GM23338 (cell line): ENCODE data around the gene CEND1. TPM values are rescaled to one million over a fixed set of nuclear protein-coding genes. Genes with fewer than 3 reads are reported as not detected.
A peak's percentile ranks its signal among the peaks of the same experiment; 100 is the strongest.

Experiments used
- ATAC-seq: fragments of 200-7000 bp; cut with Tn5 transposase; 3 replicates; pipeline ENCODE4 v1.9.1; 2020
- DNase-seq: peaks from one replicate; pipeline ENCODE4 v3.0.0-alpha.2; 2015; ENCODE audit warnings: low spot score
- H2AFZ ChIP-seq: fragments of 200-600 bp; sonication (generic); 2 replicates; pipeline ENCODE4 v1.8.0; 2016; ENCODE audit warnings: antibody characterized with exemption, mild to moderate bottlenecking, moderate library complexity
- H3F3A ChIP-seq: fragments of 200-600 bp; sonication (generic); replicated peaks from 2 replicates; pipeline ENCODE4 v1.8.0; 2017; ENCODE audit warnings: antibody characterized with exemption, mixed run types, low read depth
- H3K27ac ChIP-seq: fragments of 200-600 bp; sonication (generic); 2 replicates; pipeline ENCODE4 v1.6.1; 2016; ENCODE audit warnings: low read depth
- H3K27me3 ChIP-seq: fragments of 200-600 bp; sonication (generic); 2 replicates; pipeline ENCODE4 v1.8.0; 2016; ENCODE audit warnings: mild to moderate bottlenecking, mixed run types, moderate library complexity; ENCODE audit not compliant: insufficient read depth
- H3K36me3 ChIP-seq: fragments of 200-600 bp; sonication (generic); 2 replicates; pipeline ENCODE4 v1.8.0; 2016; ENCODE audit warnings: mild to moderate bottlenecking; ENCODE audit not compliant: insufficient read depth
- H3K4me1 ChIP-seq: fragments of 200-600 bp; sonication (generic); 2 replicates; pipeline ENCODE4 v1.8.0; 2016; ENCODE audit warnings: mild to moderate bottlenecking, moderate library complexity; ENCODE audit not compliant: insufficient read depth
- H3K4me2 ChIP-seq: fragments of 200-600 bp; sonication (generic); 2 replicates; pipeline ENCODE4 v1.7.1; 2017; ENCODE audit warnings: mixed run types
- H3K4me3 ChIP-seq: fragments of 200-600 bp; sonication (generic); 2 replicates; pipeline ENCODE4 v1.6.1; 2016; ENCODE audit warnings: mixed run types
- H3K79me2 ChIP-seq: fragments of 200-600 bp; sonication (generic); replicated peaks from 2 replicates; pipeline ENCODE4 v1.8.0; 2017; ENCODE audit warnings: mild to moderate bottlenecking; ENCODE audit not compliant: insufficient read depth
- H3K9me2 ChIP-seq: fragments of 200-600 bp; sonication (generic); 2 replicates; pipeline ENCODE4 v1.8.0; 2017; ENCODE audit not compliant: insufficient read depth
- H4K20me1 ChIP-seq: fragments of 200-600 bp; sonication (generic); replicated peaks from 2 replicates; pipeline ENCODE4 v1.8.0; 2017; ENCODE audit warnings: mild to moderate bottlenecking; ENCODE audit not compliant: insufficient read depth
- H3K27ac Mint-ChIP-seq: 2 replicates; pipeline ENCODE4 v1.8.0; 2020; ENCODE audit warnings: inconsistent platforms, mild to moderate bottlenecking, moderate library complexity, mixed read lengths
- H3K27me3 Mint-ChIP-seq: 3 replicates; pipeline ENCODE4 v1.8.0; 2022; ENCODE audit warnings: low read depth, mild to moderate bottlenecking, moderate library complexity, mixed read lengths, inconsistent platforms; ENCODE audit not compliant: insufficient read depth, poor library complexity
- H3K36me3 Mint-ChIP-seq: 3 replicates; pipeline ENCODE4 v1.8.0; 2021; ENCODE audit warnings: low read depth, mild to moderate bottlenecking, inconsistent platforms, moderate library complexity, mixed read lengths
- H3K4me1 Mint-ChIP-seq: 3 replicates; pipeline ENCODE4 v1.8.0; 2020; ENCODE audit warnings: mild to moderate bottlenecking, inconsistent platforms, mixed read lengths
- H3K4me3 Mint-ChIP-seq: 3 replicates; pipeline ENCODE4 v1.8.0; 2021; ENCODE audit warnings: moderate library complexity, mild to moderate bottlenecking, inconsistent platforms, mixed read lengths
- H3K9me3 Mint-ChIP-seq: 3 replicates; pipeline ENCODE4 v1.8.0; 2020; ENCODE audit warnings: moderate library complexity, mild to moderate bottlenecking, inconsistent platforms, mixed read lengths
- CREB1 ChIP-seq: fragments of 250-450 bp; sonication (Bioruptor Pico); IDR thresholded peaks from 2 replicates; pipeline ENCODE4 v1.5.0; 2020; ENCODE audit warnings: low read depth, mild to moderate bottlenecking, moderate library complexity
- EZH2 ChIP-seq: fragments of 200-600 bp; sonication (generic); IDR thresholded peaks from one replicate; pipeline ENCODE4 v1.8.0; 2017; ENCODE audit warnings: antibody characterized with exemption, mild to moderate bottlenecking, low read depth; ENCODE audit not compliant: unreplicated experiment
- EZH2phosphoT487 ChIP-seq: fragments of 200-600 bp; sonication (generic); IDR thresholded peaks from one replicate; pipeline ENCODE4 v1.8.1; 2018; ENCODE audit warnings: antibody characterized with exemption; ENCODE audit not compliant: unreplicated experiment
- JUNB ChIP-seq: IDR thresholded peaks from one replicate; pipeline ENCODE4 v1.6.1; 2016; ENCODE audit warnings: antibody characterized with exemption; ENCODE audit not compliant: unreplicated experiment
- NANOG ChIP-seq: IDR thresholded peaks from 2 replicates; pipeline ENCODE4 v1.6.1; 2016; ENCODE audit warnings: antibody characterized with exemption, borderline replicate concordance
- ZNF114 ChIP-seq: fragments of 250-450 bp; sonication (Bioruptor Pico); IDR thresholded peaks from 2 replicates; pipeline ENCODE4 v1.5.0; 2020; ENCODE audit warnings: mild to moderate bottlenecking, moderate library complexity
- ZNF331 ChIP-seq: fragments of 250-450 bp; sonication (Bioruptor Pico); IDR thresholded peaks from 2 replicates; pipeline ENCODE4 v1.5.0; 2020; ENCODE audit warnings: low read depth, mild to moderate bottlenecking, moderate library complexity
- polyA plus RNA-seq: library from polyadenylated mRNA; unstranded; fragments of >200 nt; fragmentation: Nextera tagmentation; extraction: Ambion mirVana; gene quantifications from 2 replicates; pipeline ENCODE4 v1.2.1, GENCODE V29; 2016
- total RNA-seq: library from RNA; depleted of rRNA; stranded (reverse); fragments of >200 nt; shearing (Covaris generic); gene quantifications from 2 replicates; pipeline ENCODE4 v1.2.3, GENCODE V29; 2014
- TF ChIP-seq, protein P1 (sequence below), 2 experiments: fragments of 200-600 bp in 1 of 2; sonication (generic) in 1 of 2; conservative IDR thresholded peaks; 2 replicates each; pipeline versions ENCODE4 v1.5.1 to v1.6.1; 2016 to 2017; ENCODE audit warnings: antibody characterized with exemption in 2 of 2, low read depth in 2 of 2, mild to moderate bottlenecking in 2 of 2, moderate library complexity in 1 of 2
- TF ChIP-seq, protein P2 (sequence below): IDR thresholded peaks from one replicate; pipeline ENCODE4 v1.6.1; 2018; ENCODE audit warnings: antibody characterized with exemption; ENCODE audit not compliant: unreplicated experiment

The CEND1 gene
- total and polyA plus RNA-seq, 2 experiments from 2014 or later, result 4.8 to 5.5 TPM

DNA sequence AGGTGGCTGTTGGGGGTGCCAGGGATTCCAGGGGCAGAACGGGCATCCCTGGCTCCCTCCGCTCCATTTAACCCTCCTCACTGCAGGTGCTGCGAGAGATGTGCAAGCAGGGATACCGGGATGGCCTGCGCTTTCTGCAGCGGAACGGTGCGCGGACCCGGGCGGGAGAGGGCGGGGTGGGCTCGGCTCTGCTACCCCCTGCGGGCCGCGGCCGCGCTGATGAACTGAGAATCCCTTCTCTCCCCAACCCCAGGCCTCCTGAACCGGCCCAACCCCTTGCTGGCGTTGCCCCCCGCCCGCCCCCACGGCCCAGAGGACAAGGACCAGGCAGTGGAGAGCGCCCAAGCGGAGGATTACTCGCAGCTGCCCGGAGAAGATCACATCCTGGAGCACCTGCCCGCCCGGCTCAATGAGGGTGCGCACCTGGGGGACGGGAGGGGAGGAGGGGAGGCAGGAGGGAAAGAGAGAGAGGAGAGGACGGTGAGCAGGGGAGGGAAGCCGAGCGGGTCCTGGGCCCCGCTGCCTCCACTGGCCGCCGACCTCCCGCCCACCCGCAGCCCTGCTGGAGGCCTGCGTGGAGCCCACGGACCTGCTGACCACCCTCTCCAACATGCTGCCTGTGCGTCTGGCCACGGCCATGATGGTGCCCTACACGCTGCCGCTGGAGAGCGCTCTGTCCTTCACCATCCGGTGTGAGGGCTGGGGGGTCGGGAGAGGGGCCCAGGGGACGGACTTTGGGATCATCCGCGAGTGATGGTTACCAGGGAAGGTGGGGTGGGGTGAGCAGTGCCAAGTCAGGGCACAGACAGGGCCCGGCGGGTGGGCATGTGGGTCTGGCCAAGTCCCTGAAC, 33.8 kb upstream of the CEND1 start:
- H3K9me2 ChIP-seq, result no peaks in the 10 kb centered on the region
- TF ChIP-seq, protein P1, sequence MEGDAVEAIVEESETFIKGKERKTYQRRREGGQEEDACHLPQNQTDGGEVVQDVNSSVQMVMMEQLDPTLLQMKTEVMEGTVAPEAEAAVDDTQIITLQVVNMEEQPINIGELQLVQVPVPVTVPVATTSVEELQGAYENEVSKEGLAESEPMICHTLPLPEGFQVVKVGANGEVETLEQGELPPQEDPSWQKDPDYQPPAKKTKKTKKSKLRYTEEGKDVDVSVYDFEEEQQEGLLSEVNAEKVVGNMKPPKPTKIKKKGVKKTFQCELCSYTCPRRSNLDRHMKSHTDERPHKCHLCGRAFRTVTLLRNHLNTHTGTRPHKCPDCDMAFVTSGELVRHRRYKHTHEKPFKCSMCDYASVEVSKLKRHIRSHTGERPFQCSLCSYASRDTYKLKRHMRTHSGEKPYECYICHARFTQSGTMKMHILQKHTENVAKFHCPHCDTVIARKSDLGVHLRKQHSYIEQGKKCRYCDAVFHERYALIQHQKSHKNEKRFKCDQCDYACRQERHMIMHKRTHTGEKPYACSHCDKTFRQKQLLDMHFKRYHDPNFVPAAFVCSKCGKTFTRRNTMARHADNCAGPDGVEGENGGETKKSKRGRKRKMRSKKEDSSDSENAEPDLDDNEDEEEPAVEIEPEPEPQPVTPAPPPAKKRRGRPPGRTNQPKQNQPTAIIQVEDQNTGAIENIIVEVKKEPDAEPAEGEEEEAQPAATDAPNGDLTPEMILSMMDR (conservative IDR thresholded peaks at IDR 0.05; ENCODE audit: low read depth in 2 of 2), result 0 out of 4 replicates have a peak, but pooled peaks of 1 of the 2 experiments have one; percentile 9
- no peak for TF ChIP-seq NANOG
- Mint-ChIP-seq H3K27ac (no peak overlapping the region), H3K4me1 (peaks cover 20% of the 10 kb centered on the region), H3K36me3 (peaks cover 7% of the 10 kb centered on the region; the same call in 1 of the 3 replicates), H3K9me3 (no peaks in the 10 kb centered on the region; the same call in 2 of the 3 replicates), H3K27me3 (peaks cover 34% of the 10 kb centered on the region), H3K4me3 (peak overlapping the region; percentile 65; the same call in 2 of the 3 replicates)
- no peak for ATAC-seq
- H4K20me1 ChIP-seq, result peaks cover 17% of the 10 kb centered on the region
- no peaks in the 10 kb centered on the region for H3K36me3 ChIP-seq
- no peak overlapping the region for H3K27ac ChIP-seq
- H3F3A ChIP-seq, result peaks cover 9% of the 10 kb centered on the region
- H3K79me2 ChIP-seq, result 0 out of 2 replicates have a peak, but pooled peaks cover 5% of the 10 kb centered on the region
- no peak overlapping the region for H3K4me3 ChIP-seq
- DNase-seq, result no peak
- no peak overlapping the region for H3K4me2 ChIP-seq
- H3K27me3 ChIP-seq, result no peaks in the 10 kb centered on the region
- H2AFZ ChIP-seq, result no peak overlapping the region
- peaks cover 12% of the 10 kb centered on the region for H3K4me1 ChIP-seq

GRCh38 chr11:821512-822371, 31.9 kb upstream of the CEND1 start:
- Histone ChIP-seq H3K4me3 (no peak overlapping the region), H2AFZ (no peak overlapping the region), H3K27me3 (no peaks in the 10 kb centered on the region), H3K36me3 (no peaks in the 10 kb centered on the region), H3K79me2 (0 out of 2 replicates have a peak, but pooled peaks cover 5% of the 10 kb centered on the region), H4K20me1 (peaks cover 17% of the 10 kb centered on the region), H3K27ac (no peak overlapping the region), H3K9me2 (no peaks in the 10 kb centered on the region), H3K4me2 (no peak overlapping the region), H3K4me1 (peaks cover 7% of the 10 kb centered on the region; the same call in 1 of the 2 replicates), H3F3A (peaks cover 9% of the 10 kb centered on the region; the same call in 1 of the 2 replicates)
- Mint-ChIP-seq H3K9me3 (no peaks in the 10 kb centered on the region), H3K27me3 (peaks cover 24% of the 10 kb centered on the region), H3K4me3 (no peak overlapping the region), H3K36me3 (peaks cover 7% of the 10 kb centered on the region; the same call in 1 of the 3 replicates), H3K27ac (no peak overlapping the region), H3K4me1 (peaks cover 13% of the 10 kb centered on the region)
- no peak for DNase-seq
- no peak for ATAC-seq
- TF ChIP-seq ZNF114 (CRISPR knock-in tag), result no peak
- TF ChIP-seq, protein P2, sequence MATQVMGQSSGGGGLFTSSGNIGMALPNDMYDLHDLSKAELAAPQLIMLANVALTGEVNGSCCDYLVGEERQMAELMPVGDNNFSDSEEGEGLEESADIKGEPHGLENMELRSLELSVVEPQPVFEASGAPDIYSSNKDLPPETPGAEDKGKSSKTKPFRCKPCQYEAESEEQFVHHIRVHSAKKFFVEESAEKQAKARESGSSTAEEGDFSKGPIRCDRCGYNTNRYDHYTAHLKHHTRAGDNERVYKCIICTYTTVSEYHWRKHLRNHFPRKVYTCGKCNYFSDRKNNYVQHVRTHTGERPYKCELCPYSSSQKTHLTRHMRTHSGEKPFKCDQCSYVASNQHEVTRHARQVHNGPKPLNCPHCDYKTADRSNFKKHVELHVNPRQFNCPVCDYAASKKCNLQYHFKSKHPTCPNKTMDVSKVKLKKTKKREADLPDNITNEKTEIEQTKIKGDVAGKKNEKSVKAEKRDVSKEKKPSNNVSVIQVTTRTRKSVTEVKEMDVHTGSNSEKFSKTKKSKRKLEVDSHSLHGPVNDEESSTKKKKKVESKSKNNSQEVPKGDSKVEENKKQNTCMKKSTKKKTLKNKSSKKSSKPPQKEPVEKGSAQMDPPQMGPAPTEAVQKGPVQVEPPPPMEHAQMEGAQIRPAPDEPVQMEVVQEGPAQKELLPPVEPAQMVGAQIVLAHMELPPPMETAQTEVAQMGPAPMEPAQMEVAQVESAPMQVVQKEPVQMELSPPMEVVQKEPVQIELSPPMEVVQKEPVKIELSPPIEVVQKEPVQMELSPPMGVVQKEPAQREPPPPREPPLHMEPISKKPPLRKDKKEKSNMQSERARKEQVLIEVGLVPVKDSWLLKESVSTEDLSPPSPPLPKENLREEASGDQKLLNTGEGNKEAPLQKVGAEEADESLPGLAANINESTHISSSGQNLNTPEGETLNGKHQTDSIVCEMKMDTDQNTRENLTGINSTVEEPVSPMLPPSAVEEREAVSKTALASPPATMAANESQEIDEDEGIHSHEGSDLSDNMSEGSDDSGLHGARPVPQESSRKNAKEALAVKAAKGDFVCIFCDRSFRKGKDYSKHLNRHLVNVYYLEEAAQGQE, result no peak
- TF ChIP-seq NANOG, result no peak
- TF ChIP-seq EZH2, result no peak
- TF ChIP-seq ZNF331 (CRISPR knock-in tag), result no peak
- no peak for TF ChIP-seq JUNB
- no peak for TF ChIP-seq EZH2phosphoT487
- TF ChIP-seq CREB1 (CRISPR knock-in tag), result no peak
